ENCODE measurements around the gene PPP6R3. TPM values are rescaled to one million over a fixed set of nuclear protein-coding genes. Genes with fewer than 3 reads are reported as not detected.

Gene PPP6R3
- total RNA-seq, 4 donors from 2014 or later = 104 to 169 (median 118) TPM

DNA sequence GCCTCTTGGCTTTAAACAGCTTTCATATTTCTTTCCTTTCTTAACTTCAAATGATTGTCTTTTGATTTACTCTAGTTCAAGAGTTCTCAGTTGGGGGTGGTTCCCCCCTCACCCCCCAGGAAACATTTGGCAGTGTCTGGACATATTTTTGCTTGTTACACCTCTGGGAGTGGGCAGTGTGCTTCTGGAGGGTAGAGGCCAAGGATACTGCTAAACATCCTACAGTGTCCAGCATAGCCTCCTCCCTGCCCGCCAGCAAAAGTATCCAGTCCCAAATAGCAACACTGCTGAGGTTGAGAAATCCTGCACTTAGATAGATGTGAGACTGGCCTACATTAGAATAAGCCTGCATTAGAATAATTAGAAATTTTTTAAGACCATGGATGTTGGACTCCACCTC is 3.2 kb downstream of the PPP6R3 start:
- TF ChIP-seq, protein P1, sequence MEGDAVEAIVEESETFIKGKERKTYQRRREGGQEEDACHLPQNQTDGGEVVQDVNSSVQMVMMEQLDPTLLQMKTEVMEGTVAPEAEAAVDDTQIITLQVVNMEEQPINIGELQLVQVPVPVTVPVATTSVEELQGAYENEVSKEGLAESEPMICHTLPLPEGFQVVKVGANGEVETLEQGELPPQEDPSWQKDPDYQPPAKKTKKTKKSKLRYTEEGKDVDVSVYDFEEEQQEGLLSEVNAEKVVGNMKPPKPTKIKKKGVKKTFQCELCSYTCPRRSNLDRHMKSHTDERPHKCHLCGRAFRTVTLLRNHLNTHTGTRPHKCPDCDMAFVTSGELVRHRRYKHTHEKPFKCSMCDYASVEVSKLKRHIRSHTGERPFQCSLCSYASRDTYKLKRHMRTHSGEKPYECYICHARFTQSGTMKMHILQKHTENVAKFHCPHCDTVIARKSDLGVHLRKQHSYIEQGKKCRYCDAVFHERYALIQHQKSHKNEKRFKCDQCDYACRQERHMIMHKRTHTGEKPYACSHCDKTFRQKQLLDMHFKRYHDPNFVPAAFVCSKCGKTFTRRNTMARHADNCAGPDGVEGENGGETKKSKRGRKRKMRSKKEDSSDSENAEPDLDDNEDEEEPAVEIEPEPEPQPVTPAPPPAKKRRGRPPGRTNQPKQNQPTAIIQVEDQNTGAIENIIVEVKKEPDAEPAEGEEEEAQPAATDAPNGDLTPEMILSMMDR (IDR thresholded peaks at IDR 0.05; ENCODE audit: low read depth) = no peak

GRCh38 chr11:68467201-68467834 is 6.8 kb downstream of the PPP6R3 start:
- TF ChIP-seq, protein P1 (IDR thresholded peaks at IDR 0.05; ENCODE audit: low read depth) = no peak

- TF ChIP-seq, protein P1 (IDR thresholded peaks at IDR 0.05; ENCODE audit: low read depth) = no peak
Observed at GRCh38 chr11:68468217-68468828, 7.8 kb downstream of the PPP6R3 start.

- TF ChIP-seq, protein P1 (IDR thresholded peaks at IDR 0.05; ENCODE audit: low read depth) = no peak
Observed at GRCh38 chr11:68469122-68469521, 8.6 kb downstream of the PPP6R3 start.

- TF ChIP-seq, protein P1 (IDR thresholded peaks at IDR 0.05; ENCODE audit: low read depth) = no peak
Observed at GRCh38 chr11:68469642-68470041, 9.1 kb downstream of the PPP6R3 start.

- TF ChIP-seq, protein P1 (IDR thresholded peaks at IDR 0.05; ENCODE audit: low read depth) = no peak
Observed at GRCh38 chr11:68470304-68470811, 9.8 kb downstream of the PPP6R3 start.
